ENCODE measurements around the gene PDE11A. TPM values are rescaled to one million over a fixed set of nuclear protein-coding genes. Genes with fewer than 3 reads are reported as not detected.

Gene PDE11A
- total and polyA plus RNA-seq, 2 of the 13 experiments (the other 11 are each of a cell fraction or from before 2014, with no cell fraction given) = 1.2 to 1.7 TPM

- TF ChIP-seq AHDC1 (CRISPR knock-in tag; IDR thresholded peaks at IDR 0.05; ENCODE audit: borderline replicate concordance) (peak; percentile 70; the same call in 1 of the 2 replicates), ZMYM2 (CRISPR knock-in tag; IDR thresholded peaks at IDR 0.05) (no peak), FOXP1 (IDR thresholded peaks at IDR 0.05) (no peak), FOXP1 (CRISPR knock-in tag; IDR thresholded peaks at IDR 0.05) (peak; percentile 57; the same call in 1 of the 2 replicates), ZKSCAN8 (CRISPR knock-in tag; IDR thresholded peaks at IDR 0.05; ENCODE audit: borderline replicate concordance) (0 out of 2 replicates have a peak, but pooled peaks have one; percentile 62), ZNF556 (CRISPR knock-in tag; IDR thresholded peaks at IDR 0.05; ENCODE audit: borderline replicate concordance) (peak; percentile 53; the same call in 1 of the 2 replicates), PHF21A (CRISPR knock-in tag; IDR thresholded peaks at IDR 0.05) (peak; percentile 66; the same call in 1 of the 2 replicates), MIER3 (CRISPR knock-in tag; IDR thresholded peaks at IDR 0.05; ENCODE audit: borderline replicate concordance) (0 out of 2 replicates have a peak, but pooled peaks have one; percentile 43), LCORL (IDR thresholded peaks at IDR 0.05) (no peak), LCORL (CRISPR knock-in tag; IDR thresholded peaks at IDR 0.05) (peak; percentile 15; the same call in 1 of the 2 replicates), BCL6 (CRISPR knock-in tag; IDR thresholded peaks at IDR 0.05) (peak; percentile 83), PHF8 (CRISPR knock-in tag; IDR thresholded peaks at IDR 0.05) (no peak), GATAD2A (CRISPR knock-in tag; IDR thresholded peaks at IDR 0.05) (peak; percentile 96), MEIS1 (CRISPR knock-in tag; IDR thresholded peaks at IDR 0.05; ENCODE audit: borderline replicate concordance) (0 out of 2 replicates have a peak, but pooled peaks have one; percentile 68), DPF2 (CRISPR knock-in tag; IDR thresholded peaks at IDR 0.05; ENCODE audit: borderline replicate concordance, low read depth) (0 out of 2 replicates have a peak, but pooled peaks have one; percentile 41), ZBTB4 (CRISPR knock-in tag; IDR thresholded peaks at IDR 0.05; ENCODE audit: borderline replicate concordance) (no peak)
- TF ChIP-seq, protein P1, sequence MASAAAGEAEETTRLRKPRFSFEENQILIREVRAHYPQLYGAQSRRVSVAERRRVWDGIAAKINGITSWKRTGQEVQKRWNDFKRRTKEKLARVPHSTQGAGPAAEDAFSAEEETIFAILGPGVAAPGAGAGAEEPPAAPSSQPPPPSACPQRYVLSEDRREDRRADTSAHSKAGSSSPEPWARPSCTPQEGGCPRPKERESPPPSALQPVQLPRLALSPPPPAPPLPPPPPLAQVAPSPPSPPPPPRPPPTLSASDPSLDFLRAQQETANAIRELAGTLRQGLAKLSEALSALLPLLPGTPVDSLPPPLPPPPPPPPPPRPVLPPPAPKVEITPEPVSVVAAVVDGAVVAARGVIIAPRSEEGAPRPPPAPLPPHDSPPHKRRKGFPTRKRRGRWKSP (CRISPR knock-in tag; IDR thresholded peaks at IDR 0.05) = 0 out of 2 replicates have a peak, but pooled peaks have one; percentile 34
- TF ChIP-seq, protein P2, sequence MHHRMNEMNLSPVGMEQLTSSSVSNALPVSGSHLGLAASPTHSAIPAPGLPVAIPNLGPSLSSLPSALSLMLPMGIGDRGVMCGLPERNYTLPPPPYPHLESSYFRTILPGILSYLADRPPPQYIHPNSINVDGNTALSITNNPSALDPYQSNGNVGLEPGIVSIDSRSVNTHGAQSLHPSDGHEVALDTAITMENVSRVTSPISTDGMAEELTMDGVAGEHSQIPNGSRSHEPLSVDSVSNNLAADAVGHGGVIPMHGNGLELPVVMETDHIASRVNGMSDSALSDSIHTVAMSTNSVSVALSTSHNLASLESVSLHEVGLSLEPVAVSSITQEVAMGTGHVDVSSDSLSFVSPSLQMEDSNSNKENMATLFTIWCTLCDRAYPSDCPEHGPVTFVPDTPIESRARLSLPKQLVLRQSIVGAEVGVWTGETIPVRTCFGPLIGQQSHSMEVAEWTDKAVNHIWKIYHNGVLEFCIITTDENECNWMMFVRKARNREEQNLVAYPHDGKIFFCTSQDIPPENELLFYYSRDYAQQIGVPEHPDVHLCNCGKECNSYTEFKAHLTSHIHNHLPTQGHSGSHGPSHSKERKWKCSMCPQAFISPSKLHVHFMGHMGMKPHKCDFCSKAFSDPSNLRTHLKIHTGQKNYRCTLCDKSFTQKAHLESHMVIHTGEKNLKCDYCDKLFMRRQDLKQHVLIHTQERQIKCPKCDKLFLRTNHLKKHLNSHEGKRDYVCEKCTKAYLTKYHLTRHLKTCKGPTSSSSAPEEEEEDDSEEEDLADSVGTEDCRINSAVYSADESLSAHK (CRISPR knock-in tag; IDR thresholded peaks at IDR 0.05; ENCODE audit: borderline replicate concordance) = no peak
Measured at GRCh38 chr2:177602611-177603164, 469.9 kb downstream of the PDE11A start (continued).
